Endometrial microvascular endothelial cells (primary cell): ENCODE data around the gene NUB1. TPM values are rescaled to one million over a fixed set of nuclear protein-coding genes. Genes with fewer than 3 reads are reported as not detected.

Experiments used
- in situ Hi-C: cut with HindIII; loops from 2 replicates; pipeline ENCODE4 v1.10.0; 2017; ENCODE audit warnings: low sequenced_read_pairs, low pct_unique_long_range_greater_than_20kb; ENCODE audit errors: inconsistent ontology term
- total RNA-seq: library from RNA; depleted of rRNA; stranded (reverse); fragments of >200 nt; gene quantifications from one replicate; pipeline ENCODE4 v1.2.3, GENCODE V29; 2015; ENCODE audit errors: inconsistent ontology term

Gene NUB1
- total RNA-seq, 1 donor from 2014 or later, result 30.9 TPM

- in situ Hi-C loops, result no loop called here
Measured at GRCh38 chr7:151384776-151385625, 43.4 kb downstream of the NUB1 start.

DNA sequence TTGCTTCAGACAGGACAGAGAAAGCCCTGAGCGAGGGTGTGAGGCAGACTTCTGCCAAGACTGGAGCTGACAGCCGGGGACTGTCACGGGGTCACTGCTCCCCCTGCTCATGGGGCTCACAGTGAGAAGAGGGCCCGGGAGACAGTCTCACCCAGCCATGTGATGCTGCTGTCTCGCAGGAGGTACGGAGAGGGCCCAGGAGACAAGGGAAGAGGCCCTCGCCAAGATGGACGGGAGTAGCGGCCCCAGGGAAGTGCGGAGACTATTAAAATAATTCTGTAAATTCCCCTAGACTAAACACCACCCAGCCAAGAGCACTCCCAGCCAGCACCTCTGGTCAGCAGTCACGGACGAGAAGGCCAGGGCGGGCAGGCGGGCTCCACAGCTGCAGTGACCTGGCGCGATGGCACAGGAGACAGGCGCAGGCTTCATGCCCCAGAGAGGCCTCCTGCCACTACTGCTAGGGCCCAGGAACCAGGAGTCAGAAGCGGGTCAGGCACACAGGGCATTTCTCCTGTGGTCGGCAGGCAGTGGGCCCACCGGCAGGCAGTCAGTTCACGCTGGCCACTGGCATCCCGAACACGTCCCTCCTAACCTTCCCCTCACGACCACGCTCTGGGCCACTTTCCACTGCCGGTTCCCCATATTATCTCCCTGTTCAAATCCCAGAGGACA lies 44.2 kb downstream of the NUB1 start:
- in situ Hi-C loops, result no loop called here

DNA sequence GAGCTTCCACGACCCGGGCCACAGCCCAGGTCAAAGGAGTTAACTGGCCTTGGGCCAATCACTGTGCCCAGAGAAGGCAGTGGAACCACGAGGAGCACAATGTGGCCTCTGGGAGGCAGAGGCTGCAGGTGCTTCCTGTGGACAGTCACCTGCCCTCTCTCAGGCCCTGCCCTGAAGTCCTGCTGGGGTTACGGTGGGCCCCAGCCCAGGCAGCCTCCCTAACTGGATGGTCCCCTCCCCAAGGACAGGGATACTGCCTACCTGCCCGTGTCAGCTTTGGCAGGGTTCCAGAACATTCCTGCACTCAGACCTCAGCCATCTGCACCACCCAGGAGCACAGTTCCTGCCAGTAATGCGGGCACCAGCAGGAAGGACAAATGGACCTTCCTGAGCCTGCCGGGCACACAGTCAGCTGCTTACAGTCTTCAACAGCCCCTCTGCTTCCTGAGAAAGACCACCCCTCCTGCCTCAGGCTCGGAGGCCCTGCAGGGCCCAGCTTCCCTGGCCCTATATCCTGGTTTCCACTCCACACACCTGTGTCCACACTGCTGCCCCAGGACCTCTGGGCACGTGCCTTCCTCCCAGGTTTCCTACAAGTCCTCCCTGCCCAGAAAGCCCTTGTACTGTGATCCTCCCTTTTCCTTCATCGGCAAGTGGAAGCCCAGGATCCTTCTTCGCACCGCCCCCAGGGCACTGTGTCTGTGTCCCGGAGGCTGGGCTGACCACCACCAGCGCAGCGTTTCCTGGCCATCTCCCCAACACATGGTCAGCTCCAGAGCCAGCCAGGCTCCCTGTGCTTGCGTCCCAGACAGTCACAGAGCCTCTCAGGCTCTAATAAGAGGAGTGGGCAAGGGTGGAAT lies 44.9 kb downstream of the NUB1 start:
- in situ Hi-C loops, result no loop called here

GRCh38 chr7:151387161-151388006 lies 45.8 kb downstream of the NUB1 start:
- in situ Hi-C loops, result no loop called here

DNA sequence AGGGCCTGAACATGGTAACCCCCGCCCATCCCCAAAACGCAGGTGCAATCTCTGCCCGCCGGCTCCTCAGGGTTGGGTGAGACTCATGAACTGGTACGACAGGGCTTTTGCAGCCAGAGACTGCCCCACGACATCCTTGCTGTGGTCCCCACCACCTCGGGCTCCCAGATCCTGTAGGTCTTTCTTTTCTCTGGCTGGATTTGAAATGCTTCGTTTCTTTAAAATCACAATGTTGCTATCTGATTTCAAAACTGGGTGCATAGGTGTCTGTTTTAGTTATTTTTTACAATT lies 46.3 kb downstream of the NUB1 start:
- in situ Hi-C loops, result no loop called here

DNA sequence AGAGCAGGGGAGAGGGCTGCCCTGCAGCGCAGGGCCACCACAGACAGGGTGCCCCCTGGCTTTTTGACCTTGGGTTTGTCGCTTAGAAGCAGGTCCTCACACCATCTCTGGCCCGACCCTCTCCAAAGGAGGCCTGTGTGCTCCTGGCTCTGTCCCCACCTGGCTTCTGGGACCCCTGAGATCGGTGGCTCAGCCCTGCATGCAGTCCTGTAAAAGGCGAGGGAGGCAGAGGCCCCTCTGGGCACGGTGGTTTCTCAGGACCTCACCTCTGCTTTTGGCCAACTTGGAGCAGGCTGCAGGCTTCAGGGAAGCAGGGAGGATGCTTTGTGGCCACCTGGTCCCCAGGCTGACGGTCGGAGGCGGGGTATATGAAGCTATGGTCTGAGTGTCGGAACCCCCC lies 46.8 kb downstream of the NUB1 start:
- in situ Hi-C loops, result no loop called here

GRCh38 chr7:151389096-151389767 lies 47.6 kb downstream of the NUB1 start:
- in situ Hi-C loops, result no loop called here

DNA sequence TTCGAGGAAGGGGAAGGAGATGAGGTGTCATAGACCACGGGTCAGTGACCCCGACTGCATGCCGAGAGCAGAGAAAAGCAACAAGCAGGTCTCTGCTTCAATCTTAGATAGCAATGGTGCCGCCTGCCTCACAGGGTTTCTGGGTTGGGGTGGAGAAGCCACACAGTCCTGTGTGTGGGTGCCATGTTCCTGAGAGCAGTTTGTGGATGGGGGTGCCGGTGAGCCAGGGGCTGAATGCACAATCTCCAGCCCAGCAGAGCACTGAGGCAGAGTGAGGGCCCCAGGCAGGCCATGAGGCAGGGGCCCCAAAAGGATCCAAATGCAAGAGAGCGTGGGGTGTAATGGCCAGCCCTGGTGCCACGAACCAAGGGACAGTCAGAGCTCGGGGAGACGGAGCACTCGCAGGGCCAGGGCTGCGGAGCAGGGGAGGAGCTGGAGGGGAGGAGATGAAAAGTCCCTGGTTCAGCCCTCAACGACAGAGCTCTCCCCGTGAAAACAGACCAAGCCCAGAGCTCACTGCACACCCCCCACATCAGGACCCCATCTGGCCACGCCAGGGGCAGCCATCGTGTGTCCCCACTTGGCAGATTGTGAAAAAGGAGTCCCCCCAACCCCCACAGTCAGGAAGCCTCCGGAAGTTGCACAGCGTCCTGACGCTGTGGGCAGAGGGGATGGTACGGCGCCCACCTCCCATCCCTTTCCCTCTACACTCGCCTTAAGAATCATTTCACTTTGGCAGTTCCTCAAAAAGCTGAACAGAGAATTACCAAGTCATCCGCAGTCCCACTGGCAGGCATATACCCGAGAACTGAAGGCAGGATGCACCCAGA lies 48.4 kb downstream of the NUB1 start:
- in situ Hi-C loops, result no loop called here

DNA sequence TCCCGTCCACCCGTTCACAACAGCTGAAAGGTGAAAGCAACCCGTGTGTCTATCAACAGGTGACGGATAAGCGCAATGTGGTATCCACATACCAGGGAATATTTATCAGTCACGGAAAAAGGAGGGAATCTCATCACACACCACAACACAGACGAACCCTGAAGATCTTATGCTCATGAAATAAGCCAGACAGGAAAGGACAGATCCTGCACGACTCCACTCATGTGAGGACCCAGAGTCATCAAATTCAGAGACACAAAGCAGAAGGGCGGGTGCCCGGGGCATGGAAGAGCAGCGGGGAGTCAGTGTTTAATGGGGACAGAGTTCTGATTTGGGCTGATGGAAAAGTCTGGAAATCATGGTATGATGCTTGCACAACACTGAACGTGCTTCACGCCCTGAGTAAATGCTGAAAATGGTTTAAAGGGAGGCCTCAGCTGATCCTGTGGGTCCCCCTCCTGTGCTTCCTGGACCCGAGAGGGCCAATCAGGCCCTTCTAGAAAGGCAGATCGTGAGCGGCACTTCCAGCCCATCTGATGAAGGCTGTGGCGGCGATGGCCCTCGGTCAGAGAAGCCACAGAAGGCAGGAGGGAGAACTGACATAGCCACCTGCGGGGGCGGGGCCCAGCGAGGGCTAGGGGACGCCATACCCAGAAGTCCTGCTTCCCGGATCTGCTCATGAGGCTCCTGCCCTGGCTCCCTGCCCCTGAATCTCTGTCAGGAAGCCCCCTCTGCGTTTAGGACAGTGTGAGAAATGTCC lies 49.2 kb downstream of the NUB1 start:
- in situ Hi-C loops, result no loop called here

DNA sequence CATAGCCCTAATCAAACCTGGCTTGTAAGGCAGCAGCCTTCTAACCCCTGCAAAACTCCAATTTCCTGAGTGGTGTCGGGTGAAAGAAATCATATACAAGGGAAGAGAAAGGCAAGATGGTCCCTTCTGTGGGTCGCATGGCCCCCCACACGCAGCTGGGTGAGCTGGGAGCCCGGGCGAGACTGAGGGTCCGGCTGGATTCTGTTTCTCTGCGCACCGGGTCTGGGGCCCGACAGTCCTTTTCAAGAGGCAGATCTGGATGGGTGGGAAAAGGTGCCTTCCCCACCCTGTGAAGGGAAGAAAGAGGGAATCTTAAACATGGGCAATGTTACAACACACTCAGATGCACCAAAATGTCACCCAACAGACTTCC lies 49.7 kb downstream of the NUB1 start:
- in situ Hi-C loops, result no loop called here

- in situ Hi-C loops, result no loop called here
Measured at GRCh38 chr7:151392002-151392401, 50.4 kb downstream of the NUB1 start.

- in situ Hi-C loops, result no loop called here
Measured at GRCh38 chr7:151392426-151392825, 50.8 kb downstream of the NUB1 start.

- in situ Hi-C loops, result no loop called here
Measured at GRCh38 chr7:151393031-151393977, 51.7 kb downstream of the NUB1 start.

- in situ Hi-C loops, result no loop called here
Measured at GRCh38 chr7:151394076-151395035, 52.7 kb downstream of the NUB1 start.

DNA sequence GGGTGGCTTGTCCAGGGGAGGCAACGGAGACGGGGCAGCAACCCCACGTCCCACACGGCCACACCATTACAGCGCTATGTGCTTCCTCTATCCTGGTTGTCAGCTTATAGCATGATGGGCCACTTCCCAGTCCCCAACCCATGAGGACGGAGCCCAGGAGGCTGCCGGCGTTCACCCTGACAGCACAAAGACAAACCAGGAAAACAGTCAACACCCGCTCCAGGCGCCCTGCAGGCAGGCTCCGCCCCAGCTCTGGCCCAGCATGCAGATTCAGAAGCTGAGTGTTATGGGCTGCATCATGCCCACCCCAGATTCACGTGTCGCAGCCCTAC lies 53.4 kb downstream of the NUB1 start:
- in situ Hi-C loops, result no loop called here
